Gastrocnemius medialis (tissue), 4 donors: ENCODE measurements around the gene BMP2K. TPM values are rescaled to one million over a fixed set of nuclear protein-coding genes. Genes with fewer than 3 reads are reported as not detected.

ENCODE experiments used
- ATAC-seq, 2 donors: fragments of 150-250 bp; one replicate each; pipeline ENCODE4 v1.9.1; 2016
- DNase-seq, 2 donors: peaks; one replicate each; pipeline ENCODE4 v3.0.0-alpha.2; 2019
- H3K27ac ChIP-seq, 4 donors: fragments of 200-600 bp; sonication (generic); 1 replicate in 1 of 4; 2 replicates in 3 of 4; pipeline ENCODE4 v1.5.1; 2016 to 2018; ENCODE audit warnings: mild to moderate bottlenecking in 2 of 4, moderate library complexity in 1 of 4
- H3K27me3 ChIP-seq, 3 donors: fragments of 200-600 bp; sonication (generic) in 2 of 3; 1 replicate in 1 of 3; 2 replicates in 2 of 3; pipeline versions ENCODE4 v1.5.1 to v1.6.0; 2016 to 2019; ENCODE audit warnings: mild to moderate bottlenecking in 1 of 3, moderate library complexity in 1 of 3
- H3K36me3 ChIP-seq, 2 donors: fragments of 200-600 bp; sonication (generic) in 1 of 2; one replicate each; pipeline ENCODE4 v1.5.1; 2017 to 2018
- H3K4me1 ChIP-seq, 2 donors: fragments of 200-600 bp; sonication (generic) in 1 of 2; one replicate each; pipeline ENCODE4 v1.5.1; 2016 to 2017; ENCODE audit warnings: mild to moderate bottlenecking in 2 of 2
- H3K4me3 ChIP-seq, 4 donors: fragments of 200-600 bp; sonication (generic) in 3 of 4; 1 replicate in 1 of 4; 2 replicates in 3 of 4; pipeline ENCODE4 v1.5.1; 2016 to 2019; ENCODE audit warnings: mild to moderate bottlenecking in 2 of 4
- H3K9me3 ChIP-seq, 3 donors: fragments of 200-600 bp; sonication (generic) in 2 of 3; 1 replicate in 1 of 3; 2 replicates in 2 of 3; pipeline ENCODE4 v1.5.1; 2016 to 2019
- POLR2A ChIP-seq, 2 donors: fragments of 450-650 bp; IDR thresholded peaks; one replicate each; pipeline ENCODE4 v1.6.1; 2017; ENCODE audit warnings: antibody characterized with exemption in 2 of 2, mild to moderate bottlenecking in 2 of 2, moderate library complexity in 2 of 2
- in situ Hi-C, 4 donors: fragments of 200-750 bp; cut with MboI; loops; one replicate each; pipeline versions ENCODE4 v1.15.0 to v1.8.0; 2017; ENCODE audit warnings: low sequenced_read_pairs in 4 of 4
- intact Hi-C: fragments of 100-400 bp; cut with DNase I; formaldehyde crosslinking; loops from one replicate; pipeline ENCODE4 v1.15.1; 2023; ENCODE audit warnings: low total_unique reads
- total RNA-seq, 4 donors: library from RNA; depleted of rRNA; stranded (reverse); fragments of >200 nt; gene quantifications; one replicate each; pipeline versions ENCODE4 v1.1.0 to v1.2.3, GENCODE V29; 2016
- TF ChIP-seq, protein P1 (sequence below), 5 experiments: fragments of 450-650 bp in 3 of 5; fragments of 200-600 bp in 2 of 5; sonication (generic) in 2 of 5; IDR thresholded peaks in 4 of 5; conservative IDR thresholded peaks in 1 of 5; 1 replicate in 4 of 5; 2 replicates in 1 of 5; pipeline ENCODE4 v1.5.1; 2016 to 2019; ENCODE audit warnings: antibody characterized with exemption in 5 of 5, mild to moderate bottlenecking in 3 of 5, moderate library complexity in 3 of 5

The BMP2K gene
- total RNA-seq, 4 donors from 2014 or later, result 16.6 to 20.4 (median 17.2) TPM

GRCh38 chr4:78754872-78755271 is 21.3 kb upstream of the BMP2K start:
- no peak for ATAC-seq
- Histone ChIP-seq H3K27ac (no peak overlapping the region), H3K27me3 (no peaks in the 10 kb centered on the region), H3K36me3 (no peaks in the 10 kb centered on the region), H3K4me3 (no peak overlapping the region), H3K9me3 (no peaks in the 10 kb centered on the region), H3K4me1 (peaks cover 3 to 5% of the 10 kb centered on the region in 2 donors)
- in situ Hi-C loops (no loop called here), intact Hi-C loops (no loop called here)
- TF ChIP-seq, protein P1, sequence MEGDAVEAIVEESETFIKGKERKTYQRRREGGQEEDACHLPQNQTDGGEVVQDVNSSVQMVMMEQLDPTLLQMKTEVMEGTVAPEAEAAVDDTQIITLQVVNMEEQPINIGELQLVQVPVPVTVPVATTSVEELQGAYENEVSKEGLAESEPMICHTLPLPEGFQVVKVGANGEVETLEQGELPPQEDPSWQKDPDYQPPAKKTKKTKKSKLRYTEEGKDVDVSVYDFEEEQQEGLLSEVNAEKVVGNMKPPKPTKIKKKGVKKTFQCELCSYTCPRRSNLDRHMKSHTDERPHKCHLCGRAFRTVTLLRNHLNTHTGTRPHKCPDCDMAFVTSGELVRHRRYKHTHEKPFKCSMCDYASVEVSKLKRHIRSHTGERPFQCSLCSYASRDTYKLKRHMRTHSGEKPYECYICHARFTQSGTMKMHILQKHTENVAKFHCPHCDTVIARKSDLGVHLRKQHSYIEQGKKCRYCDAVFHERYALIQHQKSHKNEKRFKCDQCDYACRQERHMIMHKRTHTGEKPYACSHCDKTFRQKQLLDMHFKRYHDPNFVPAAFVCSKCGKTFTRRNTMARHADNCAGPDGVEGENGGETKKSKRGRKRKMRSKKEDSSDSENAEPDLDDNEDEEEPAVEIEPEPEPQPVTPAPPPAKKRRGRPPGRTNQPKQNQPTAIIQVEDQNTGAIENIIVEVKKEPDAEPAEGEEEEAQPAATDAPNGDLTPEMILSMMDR (IDR thresholded peaks at IDR 0.05 in 4 of 5, conservative IDR thresholded peaks at IDR 0.05 in 1 of 5), result no peak
- no peak for TF ChIP-seq POLR2A (IDR thresholded peaks at IDR 0.05)
- no peak for DNase-seq

GRCh38 chr4:78756137-78756536 is 20.0 kb upstream of the BMP2K start:
- in situ Hi-C loops (no loop called here), intact Hi-C loops (no loop called here)
- TF ChIP-seq, protein P1 (IDR thresholded peaks at IDR 0.05 in 4 of 5, conservative IDR thresholded peaks at IDR 0.05 in 1 of 5), result no peak
- no peak for TF ChIP-seq POLR2A (IDR thresholded peaks at IDR 0.05)
- ATAC-seq (no peak), DNase-seq (no peak)
- no peaks in the 10 kb centered on the region for H3K4me1 ChIP-seq
- no peak overlapping the region for H3K4me3 ChIP-seq
- H3K9me3 ChIP-seq, result no peaks in the 10 kb centered on the region
- no peak overlapping the region for H3K27ac ChIP-seq
- no peaks in the 10 kb centered on the region for H3K36me3 ChIP-seq
- no peaks in the 10 kb centered on the region for H3K27me3 ChIP-seq

GRCh38 chr4:78756776-78757175 is 19.4 kb upstream of the BMP2K start:
- TF ChIP-seq, protein P1 (IDR thresholded peaks at IDR 0.05 in 4 of 5, conservative IDR thresholded peaks at IDR 0.05 in 1 of 5), result no peak
- no peak for TF ChIP-seq POLR2A (IDR thresholded peaks at IDR 0.05)
- Histone ChIP-seq H3K36me3 (no peaks in the 10 kb centered on the region), H3K27ac (no peak overlapping the region), H3K27me3 (no peaks in the 10 kb centered on the region), H3K4me3 (no peak overlapping the region), H3K9me3 (no peaks in the 10 kb centered on the region), H3K4me1 (no peaks in the 10 kb centered on the region)
- ATAC-seq (no peak), DNase-seq (no peak)
- intact Hi-C loops, result no loop called here
- in situ Hi-C loops, result no loop called here

DNA sequence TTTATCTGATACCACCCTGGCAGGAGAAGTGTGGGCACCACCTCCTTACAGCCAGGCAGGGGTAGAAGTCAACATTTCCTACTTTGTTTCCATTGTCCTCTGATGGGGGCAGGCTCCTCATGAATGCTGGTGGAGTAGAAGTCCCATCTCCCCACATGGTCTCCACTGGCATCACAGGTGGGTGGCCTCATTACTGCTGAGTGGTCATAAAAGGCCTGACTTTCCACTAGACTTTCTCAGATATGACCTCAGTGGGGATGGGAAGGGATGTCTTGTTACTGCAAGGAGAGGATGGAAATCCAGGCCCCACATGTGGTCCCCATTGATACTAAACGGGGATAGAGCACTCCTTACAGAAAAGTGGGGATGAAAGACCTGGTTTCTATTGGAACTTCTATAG is 18.6 kb upstream of the BMP2K start:
- Histone ChIP-seq H3K4me1 (no peaks in the 10 kb centered on the region), H3K27me3 (no peaks in the 10 kb centered on the region), H3K27ac (no peak overlapping the region), H3K36me3 (no peaks in the 10 kb centered on the region), H3K9me3 (no peaks in the 10 kb centered on the region), H3K4me3 (no peak overlapping the region)
- in situ Hi-C loops, result no loop called here
- intact Hi-C loops, result no loop called here
- ATAC-seq (no peak), DNase-seq (no peak)
- no peak for TF ChIP-seq POLR2A (IDR thresholded peaks at IDR 0.05)

- intact Hi-C loops, result no loop called here
Observed at GRCh38 chr4:78758085-78758484, 18.1 kb upstream of the BMP2K start.

More at GRCh38 chr4:78758085-78758484, 18.1 kb upstream of the BMP2K start:
- Histone ChIP-seq H3K4me3 (no peak overlapping the region), H3K9me3 (no peaks in the 10 kb centered on the region), H3K36me3 (no peaks in the 10 kb centered on the region), H3K27ac (no peak overlapping the region), H3K27me3 (no peaks in the 10 kb centered on the region), H3K4me1 (no peaks in the 10 kb centered on the region)
- TF ChIP-seq, protein P1 (IDR thresholded peaks at IDR 0.05 in 4 of 5, conservative IDR thresholded peaks at IDR 0.05 in 1 of 5), result no peak
- TF ChIP-seq POLR2A (IDR thresholded peaks at IDR 0.05), result no peak
- no peak for DNase-seq
- no peak for ATAC-seq
- in situ Hi-C loops, result no loop called here
